SK-N-SH (cell line): ENCODE results near the gene HPCAL1. TPM values are rescaled to one million over a fixed set of nuclear protein-coding genes. Genes with fewer than 3 reads are reported as not detected.
A peak's percentile ranks its signal among the peaks of the same experiment; 100 is the strongest.

Experiments used
- CTCF ChIA-PET: fragments of 300-600, 350-600 bp; formaldehyde crosslinking; extraction: SDS; loops from one replicate; lab custom pipeline; 2021; lab: Yijun Ruan, JAX
- POLR2A ChIA-PET: fragments of 350-600 bp; sonication (Branson Sonifier 250); formaldehyde crosslinking; extraction: SDS; loops from one replicate; lab custom pipeline; 2020; ENCODE audit warnings: antibody characterized with exemption, inconsistent platforms; lab: Yijun Ruan, JAX
- DNase-seq: peaks from one replicate; pipeline ENCODE4 v3.0.0; 2012
- H2AFZ ChIP-seq: fragments of 200-600 bp; sonication (generic); 2 replicates; pipeline ENCODE4 v1.8.1; 2016; ENCODE audit warnings: antibody characterized with exemption, mild to moderate bottlenecking, low read depth
- H3F3A ChIP-seq: fragments of 200-600 bp; sonication (generic); replicated peaks from 2 replicates; pipeline ENCODE3; 2016; ENCODE audit warnings: antibody characterized with exemption, mild to moderate bottlenecking; ENCODE audit not compliant: insufficient read depth
- H3K27ac ChIP-seq, 2 experiments: fragments of 200-500 bp in 1 of 2; fragments of 200-600 bp in 1 of 2; sonication (Bioruptor generic) in 1 of 2; sonication (generic), shearing (Covaris generic) in 1 of 2; 2 replicates each; pipeline versions ENCODE4 v1.5.1 to v1.6.1; 2014 to 2016; ENCODE audit warnings: low read depth in 2 of 2, inconsistent platforms in 1 of 2, low read length in 1 of 2, mild to moderate bottlenecking in 1 of 2, mixed read lengths in 1 of 2
- H3K27me3 ChIP-seq: fragments of 200-600 bp; sonication (generic), shearing (Covaris generic); 2 replicates; pipeline ENCODE4 v1.6.1; 2016; ENCODE audit warnings: mixed run types; ENCODE audit not compliant: insufficient read depth
- H3K36me3 ChIP-seq, 2 experiments: fragments of 200-500 bp in 1 of 2; fragments of 200-600 bp in 1 of 2; sonication (Bioruptor generic) in 1 of 2; sonication (generic) in 1 of 2; replicated peaks in 1 of 2; 2 replicates each; pipeline versions ENCODE3 to v1.5.1; 2014 to 2016; ENCODE audit warnings: low read length in 1 of 2, mild to moderate bottlenecking in 1 of 2; ENCODE audit not compliant: insufficient read depth in 2 of 2, control insufficient read depth in 1 of 2
- H3K4me1 ChIP-seq, 2 experiments: fragments of 200-500 bp in 1 of 2; fragments of 200-600 bp in 1 of 2; sonication (Bioruptor generic) in 1 of 2; sonication (generic), shearing (Covaris generic) in 1 of 2; 2 replicates each; pipeline versions ENCODE4 v1.5.1 to v1.6.1; 2014 to 2016; ENCODE audit warnings: low read depth in 1 of 2, low read length in 1 of 2, mixed run types in 1 of 2; ENCODE audit not compliant: insufficient read depth in 2 of 2, control insufficient read depth in 1 of 2
- H3K4me2 ChIP-seq: fragments of 200-600 bp; sonication (generic), shearing (Covaris generic); 2 replicates; pipeline ENCODE4 v1.6.1; 2017; ENCODE audit warnings: mixed run types
- H3K4me3 ChIP-seq, 2 experiments: fragments of 200-500 bp in 1 of 2; fragments of 200-600 bp in 1 of 2; sonication (Bioruptor generic) in 1 of 2; sonication (generic), shearing (Covaris generic) in 1 of 2; 2 replicates each; pipeline versions ENCODE4 v1.5.1 to v1.8.1; 2014 to 2016; ENCODE audit warnings: low read depth in 2 of 2, inconsistent platforms in 1 of 2, low read length in 1 of 2, mild to moderate bottlenecking in 1 of 2, mixed read lengths in 1 of 2, moderate library complexity in 1 of 2
- H3K79me2 ChIP-seq: fragments of 200-600 bp; sonication (generic); 2 replicates; pipeline ENCODE4 v1.8.1; 2017; ENCODE audit warnings: mild to moderate bottlenecking; ENCODE audit not compliant: insufficient read depth
- H3K9ac ChIP-seq: fragments of 200-600 bp; sonication (generic); 2 replicates; pipeline ENCODE4 v1.6.1; 2017; ENCODE audit warnings: mixed run types
- H3K9me2 ChIP-seq: fragments of 200-600 bp; sonication (generic); 2 replicates; pipeline ENCODE4 v1.6.1; 2017; ENCODE audit warnings: mixed run types
- H3K9me3 ChIP-seq: fragments of 200-600 bp; sonication (generic); 2 replicates; pipeline ENCODE4 v1.6.1; 2017; ENCODE audit warnings: mixed run types, mild to moderate bottlenecking, moderate library complexity
- H4K20me1 ChIP-seq: fragments of 200-600 bp; sonication (generic); 2 replicates; pipeline ENCODE4 v1.6.1; 2017; ENCODE audit warnings: mild to moderate bottlenecking, mixed run types; ENCODE audit not compliant: insufficient read depth
- CHD2 ChIP-seq: fragments of 150-350 bp; IDR thresholded peaks from 2 replicates; pipeline ENCODE4 v1.6.1; 2018; ENCODE audit warnings: low read length; ENCODE audit not compliant: partially characterized antibody
- ELF1 ChIP-seq: IDR thresholded peaks from 2 replicates; pipeline ENCODE4 v1.4.0; 2012
- EP300 ChIP-seq, 2 experiments: IDR thresholded peaks; 2 replicates each; pipeline versions ENCODE4 v1.4.0 to v1.6.1; 2012; ENCODE audit warnings: borderline replicate concordance in 1 of 2, low read depth in 1 of 2, low read length in 1 of 2
- FOXJ3 ChIP-seq: sonication (generic); formaldehyde crosslinking; IDR thresholded peaks from 2 replicates; pipeline ENCODE4 v1.5.1; 2020; ENCODE audit warnings: mild to moderate bottlenecking, missing genetic modification reagents
- GATA2 ChIP-seq: sonication (generic); formaldehyde crosslinking; IDR thresholded peaks from 2 replicates; pipeline ENCODE4 v1.5.0; 2020; ENCODE audit warnings: mild to moderate bottlenecking, missing genetic modification reagents
- JUND ChIP-seq: IDR thresholded peaks from 2 replicates; pipeline ENCODE4 v1.4.0; 2012
- MEF2A ChIP-seq: IDR thresholded peaks from 2 replicates; pipeline ENCODE4 v1.4.0; 2012; ENCODE audit warnings: low read depth, borderline replicate concordance
- MXI1 ChIP-seq: IDR thresholded peaks from 2 replicates; pipeline ENCODE4 v1.6.1; 2012; ENCODE audit warnings: mild to moderate bottlenecking, low read depth, low read length, improper control_type of control experiment
- NRF1 ChIP-seq: IDR thresholded peaks from 2 replicates; pipeline ENCODE4 v1.6.1; 2012; ENCODE audit warnings: low read depth, mild to moderate bottlenecking, low read length
- PBX3 ChIP-seq: IDR thresholded peaks from 2 replicates; pipeline ENCODE4; 2012
- RAD21 ChIP-seq: IDR thresholded peaks from 2 replicates; pipeline ENCODE4 v1.6.1; 2012; ENCODE audit warnings: mild to moderate bottlenecking, low read length
- REST ChIP-seq: IDR thresholded peaks from 2 replicates; pipeline ENCODE4 v1.6.1; 2012; ENCODE audit warnings: mild to moderate bottlenecking, low read depth, low read length, moderate library complexity
- SIN3A ChIP-seq: IDR thresholded peaks from 2 replicates; pipeline ENCODE4 v1.6.1; 2012; ENCODE audit warnings: low read depth, mild to moderate bottlenecking, low read length, moderate library complexity, borderline replicate concordance
- TAF1 ChIP-seq: IDR thresholded peaks from 2 replicates; pipeline ENCODE4 v1.6.1; 2012; ENCODE audit warnings: low read depth, mild to moderate bottlenecking, low read length, moderate library complexity, borderline replicate concordance
- TCF12 ChIP-seq: IDR thresholded peaks from 2 replicates; pipeline ENCODE4 v1.4.0; 2012
- TEAD4 ChIP-seq: IDR thresholded peaks from 2 replicates; pipeline ENCODE4 v1.4.0; 2012; ENCODE audit warnings: mild to moderate bottlenecking, borderline replicate concordance; ENCODE audit not compliant: insufficient read depth
- YY1 ChIP-seq: IDR thresholded peaks from 2 replicates; pipeline ENCODE4 v1.4.0; 2012; ENCODE audit warnings: low read depth, mild to moderate bottlenecking
- ZBTB33 ChIP-seq: IDR thresholded peaks from 2 replicates; pipeline ENCODE4 v1.4.0; 2012; ENCODE audit warnings: low read depth, borderline replicate concordance
- whole genome bisulfite sequencing: methylation state at CpG from one replicate; pipeline ENCODE4 v1.1.6; 2017; ENCODE audit warnings: low lambda C conversion rate; 5-methylcytosine and 5-hydroxymethylcytosine counted together
- polyA plus RNA-seq, 3 experiments: library from polyadenylated mRNA; depleted of rRNA; stranded (reverse); fragments of >200 nt; gene quantifications; 2 replicates each; pipeline ENCODE4 v1.2.3, GENCODE V29; 2012
- TF ChIP-seq, protein P1 (sequence below): fragments of 150-350 bp; IDR thresholded peaks from 2 replicates; pipeline ENCODE4 v1.6.1; 2016; ENCODE audit warnings: mild to moderate bottlenecking, low read depth, low read length
- TF ChIP-seq, protein P2 (sequence below): IDR thresholded peaks from 2 replicates; pipeline ENCODE4 v1.4.0; 2012; ENCODE audit warnings: low read depth, borderline replicate concordance

HPCAL1 gene
- polyA plus RNA-seq, 1 of the 3 experiments (the other 2 are of a cell fraction), result 77.0 TPM

GRCh38 chr2:10289352-10289751 is 13.4 kb upstream of the HPCAL1 start:
- Histone ChIP-seq H3K27me3 (no peaks in the 10 kb centered on the region), H3K4me2 (0 out of 2 replicates have a peak overlapping the region, but pooled peaks have one; percentile 25), H2AFZ (no peak overlapping the region), H3K9me3 (no peaks in the 10 kb centered on the region), H4K20me1 (no peaks in the 10 kb centered on the region), H3K36me3 (no peaks in the 10 kb centered on the region)
- DNase-seq, result no peak
- no peak for TF ChIP-seq JUND
- TF ChIP-seq GATA2 (CRISPR knock-in tag), result no peak
- TF ChIP-seq SIN3A, result no peak
- no peak for TF ChIP-seq RAD21
- TF ChIP-seq MXI1, result no peak
- no peak for TF ChIP-seq TEAD4
- TF ChIP-seq REST, result no peak
- TF ChIP-seq FOXJ3 (CRISPR knock-in tag), result no peak
- no peak for TF ChIP-seq EP300 (IDR thresholded peaks at IDR 0.05; ENCODE audit: borderline replicate concordance in 1 of 2, low read depth in 1 of 2, low read length in 1 of 2)
- TF ChIP-seq CHD2, result no peak
- TF ChIP-seq MEF2A, result no peak
- TF ChIP-seq YY1, result no peak
- no peak for TF ChIP-seq NRF1
- no peak for TF ChIP-seq ELF1
- TF ChIP-seq PBX3, result no peak
- TF ChIP-seq TCF12, result no peak
- no peak for TF ChIP-seq ZBTB33
- TF ChIP-seq, protein P1, sequence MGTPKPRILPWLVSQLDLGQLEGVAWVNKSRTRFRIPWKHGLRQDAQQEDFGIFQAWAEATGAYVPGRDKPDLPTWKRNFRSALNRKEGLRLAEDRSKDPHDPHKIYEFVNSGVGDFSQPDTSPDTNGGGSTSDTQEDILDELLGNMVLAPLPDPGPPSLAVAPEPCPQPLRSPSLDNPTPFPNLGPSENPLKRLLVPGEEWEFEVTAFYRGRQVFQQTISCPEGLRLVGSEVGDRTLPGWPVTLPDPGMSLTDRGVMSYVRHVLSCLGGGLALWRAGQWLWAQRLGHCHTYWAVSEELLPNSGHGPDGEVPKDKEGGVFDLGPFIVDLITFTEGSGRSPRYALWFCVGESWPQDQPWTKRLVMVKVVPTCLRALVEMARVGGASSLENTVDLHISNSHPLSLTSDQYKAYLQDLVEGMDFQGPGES, result no peak
- TF ChIP-seq TAF1, result no peak
- TF ChIP-seq, protein P2, sequence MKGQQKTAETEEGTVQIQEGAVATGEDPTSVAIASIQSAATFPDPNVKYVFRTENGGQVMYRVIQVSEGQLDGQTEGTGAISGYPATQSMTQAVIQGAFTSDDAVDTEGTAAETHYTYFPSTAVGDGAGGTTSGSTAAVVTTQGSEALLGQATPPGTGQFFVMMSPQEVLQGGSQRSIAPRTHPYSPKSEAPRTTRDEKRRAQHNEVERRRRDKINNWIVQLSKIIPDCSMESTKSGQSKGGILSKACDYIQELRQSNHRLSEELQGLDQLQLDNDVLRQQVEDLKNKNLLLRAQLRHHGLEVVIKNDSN, result no peak
- TF ChIP-seq, all 33 proteins: peak for 0
- H3K9me2 ChIP-seq, result no peaks in the 10 kb centered on the region
- H3K9ac ChIP-seq, result no peak overlapping the region
- CTCF ChIA-PET, result interaction anchor here (1.0 to 2.5 kb wide), 3 partner anchors 9 to 120 kb away, joined by 3 to 9 read pairs (median 8); no protein-coding TSS in a partner anchor
- H3K4me3 ChIP-seq, result no peak overlapping the region
- H3K79me2 ChIP-seq, result no peaks in the 10 kb centered on the region
- POLR2A ChIA-PET, result no interaction called here
- H3F3A ChIP-seq, result peaks cover 7% of the 10 kb centered on the region
- peaks cover 26 to 49% of the 10 kb centered on the region in 2 experiments for H3K4me1 ChIP-seq
- peak overlapping the region in 1 of 2 experiments; percentile 13; a peak in 1 of 4 replicates for H3K27ac ChIP-seq
- WGBS, result 91% methylated on average over 6 of the region's 6 CpGs
